MCF 10A (cell line): ENCODE results near the gene DCAF5. TPM values are rescaled to one million over a fixed set of nuclear protein-coding genes. Genes with fewer than 3 reads are reported as not detected.
A peak's percentile ranks its signal among the peaks of the same experiment; 100 is the strongest.

Source experiments
- BruUV-seq: library from RNA; stranded (reverse); fragments of 400-500 nt; replicated peaks from 2 replicates; lab custom pipeline; 2021; lab: Mats Ljungman, UMichigan
- CTCF ChIA-PET: fragments of 300-600 bp; sonication (Branson Sonifier 250); formaldehyde crosslinking; extraction: SDS; loops from one replicate; lab custom pipeline; 2021; ENCODE audit warnings: antibody characterized with exemption, inconsistent platforms; lab: Yijun Ruan, JAX
- POLR2A ChIA-PET: fragments of 300-600, 350-650 bp; sonication (Branson Sonifier 250); formaldehyde crosslinking; extraction: SDS; loops from one replicate; lab custom pipeline; 2020; ENCODE audit warnings: antibody characterized with exemption, inconsistent platforms; lab: Yijun Ruan, JAX
- DNase-seq: peaks from one replicate; pipeline ENCODE4 v3.0.0-alpha.2; 2018; ENCODE audit not compliant: unreplicated experiment
- H3K27ac Mint-ChIP-seq: one replicate; pipeline ENCODE4 v1.8.0; 2022; ENCODE audit warnings: mild to moderate bottlenecking, low read depth, mixed read lengths; ENCODE audit not compliant: unreplicated experiment
- H3K27me3 Mint-ChIP-seq: one replicate; pipeline ENCODE4 v1.8.0; 2022; ENCODE audit warnings: mixed read lengths; ENCODE audit not compliant: insufficient read depth, unreplicated experiment
- H3K36me3 Mint-ChIP-seq: one replicate; pipeline ENCODE4 v1.8.0; 2022; ENCODE audit warnings: mild to moderate bottlenecking, moderate library complexity, mixed read lengths; ENCODE audit not compliant: insufficient read depth, unreplicated experiment
- H3K4me1 Mint-ChIP-seq: one replicate; pipeline ENCODE4 v1.8.0; 2022; ENCODE audit warnings: mixed read lengths; ENCODE audit not compliant: insufficient read depth, unreplicated experiment
- H3K4me3 Mint-ChIP-seq: one replicate; pipeline ENCODE4 v1.8.0; 2022; ENCODE audit warnings: mild to moderate bottlenecking, moderate library complexity, mixed read lengths; ENCODE audit not compliant: unreplicated experiment
- H3K9me3 Mint-ChIP-seq: one replicate; pipeline ENCODE4 v1.8.0; 2022; ENCODE audit warnings: mixed read lengths; ENCODE audit not compliant: unreplicated experiment
- intact Hi-C: fragments of 100-400 bp; cut with micrococcal nuclease; formaldehyde crosslinking; loops from 2 replicates; pipeline ENCODE4 v1.14.1; 2022
- total RNA-seq: library from RNA; stranded (reverse); gene quantifications from 2 replicates; pipeline ENCODE4 v1.2.3, GENCODE V29; 2022
- TF ChIP-seq, protein P1 (sequence below): fragments of 200-600 bp; IDR thresholded peaks from one replicate; pipeline ENCODE4 v1.8.0; 2022; ENCODE audit warnings: antibody characterized with exemption, mild to moderate bottlenecking; ENCODE audit not compliant: unreplicated experiment

Gene DCAF5
- total RNA-seq, 1 experiment from 2014 or later: 37.7 TPM

DNA sequence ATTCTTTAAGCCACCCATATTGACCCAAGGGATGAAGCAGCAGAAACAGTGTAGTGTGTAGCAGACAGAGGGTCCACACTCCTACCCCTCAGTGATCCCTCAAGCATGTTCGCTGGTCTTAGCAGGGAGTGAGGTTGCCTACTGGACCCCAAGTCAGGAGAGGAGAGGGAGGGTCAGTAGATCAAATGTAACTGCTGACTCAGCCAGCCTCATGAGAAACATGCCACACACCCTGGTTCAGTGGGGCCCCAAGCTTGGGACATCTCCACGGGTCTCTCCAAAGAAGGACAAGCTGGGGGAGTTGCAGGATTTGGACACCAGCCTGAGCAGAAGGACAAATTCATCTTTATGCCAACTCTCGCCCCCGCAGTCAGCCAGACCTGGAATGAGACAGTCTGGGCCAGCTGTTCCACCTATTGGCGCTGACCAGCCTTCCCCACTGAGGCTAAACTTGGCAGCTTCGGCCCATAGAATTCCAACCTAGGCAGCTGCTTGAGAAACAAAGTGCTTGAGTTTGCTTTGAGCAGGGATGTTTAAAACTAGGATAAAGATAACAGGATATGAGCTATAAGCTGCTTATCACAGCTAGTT is 107.9 kb downstream of the DCAF5 start:
- Mint-ChIP-seq H3K36me3 (peaks cover 13% of the 10 kb centered on the region), H3K4me1 (peaks cover 37% of the 10 kb centered on the region), H3K27ac (no peak overlapping the region), H3K27me3 (no peaks in the 10 kb centered on the region), H3K9me3 (no peaks in the 10 kb centered on the region), H3K4me3 (no peak overlapping the region)
- TF ChIP-seq, protein P1, sequence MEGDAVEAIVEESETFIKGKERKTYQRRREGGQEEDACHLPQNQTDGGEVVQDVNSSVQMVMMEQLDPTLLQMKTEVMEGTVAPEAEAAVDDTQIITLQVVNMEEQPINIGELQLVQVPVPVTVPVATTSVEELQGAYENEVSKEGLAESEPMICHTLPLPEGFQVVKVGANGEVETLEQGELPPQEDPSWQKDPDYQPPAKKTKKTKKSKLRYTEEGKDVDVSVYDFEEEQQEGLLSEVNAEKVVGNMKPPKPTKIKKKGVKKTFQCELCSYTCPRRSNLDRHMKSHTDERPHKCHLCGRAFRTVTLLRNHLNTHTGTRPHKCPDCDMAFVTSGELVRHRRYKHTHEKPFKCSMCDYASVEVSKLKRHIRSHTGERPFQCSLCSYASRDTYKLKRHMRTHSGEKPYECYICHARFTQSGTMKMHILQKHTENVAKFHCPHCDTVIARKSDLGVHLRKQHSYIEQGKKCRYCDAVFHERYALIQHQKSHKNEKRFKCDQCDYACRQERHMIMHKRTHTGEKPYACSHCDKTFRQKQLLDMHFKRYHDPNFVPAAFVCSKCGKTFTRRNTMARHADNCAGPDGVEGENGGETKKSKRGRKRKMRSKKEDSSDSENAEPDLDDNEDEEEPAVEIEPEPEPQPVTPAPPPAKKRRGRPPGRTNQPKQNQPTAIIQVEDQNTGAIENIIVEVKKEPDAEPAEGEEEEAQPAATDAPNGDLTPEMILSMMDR: no peak
- intact Hi-C loops: no loop called here
- ChIA-PET POLR2A (interaction anchor here (0.6 to 1.5 kb wide), 5 partner anchors 12 to 198 kb away, joined by 3 read pairs; no protein-coding TSS in a partner anchor), CTCF (interaction anchor here (0.7 kb wide), 1 partner anchor 130 kb away, joined by 3 read pairs; no protein-coding TSS in a partner anchor)
- DNase-seq: peak; percentile 77
- BruUV-seq: no TSS peak

DNA sequence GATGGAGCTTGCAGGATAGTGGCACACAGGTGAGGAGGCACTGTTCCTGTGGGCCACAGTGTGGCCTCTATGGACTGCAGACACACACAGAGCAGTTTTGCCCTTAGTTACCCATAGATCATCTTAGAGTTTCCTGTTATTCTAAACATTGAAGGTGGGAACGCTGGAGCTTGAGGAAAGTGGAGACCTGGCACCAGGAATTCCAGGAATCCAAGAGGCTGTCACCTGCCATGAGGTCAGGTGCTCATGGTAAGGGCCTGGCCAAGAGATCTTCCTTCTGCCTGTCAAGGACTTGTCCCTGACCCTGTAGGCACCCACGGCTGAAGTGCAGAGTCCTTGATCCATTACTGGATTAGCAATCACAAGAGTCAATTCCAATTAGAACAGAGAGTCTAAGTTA is 108.6 kb downstream of the DCAF5 start:
- POLR2A ChIA-PET: interaction anchor here (0.6 to 1.3 kb wide), 3 partner anchors 13 to 186 kb away, joined by 3 read pairs; no protein-coding TSS in a partner anchor
- BruUV-seq: no TSS peak
- TF ChIP-seq, protein P1: no peak
- intact Hi-C loops: no loop called here
- peaks cover 11% of the 10 kb centered on the region for H3K36me3 Mint-ChIP-seq
- H3K4me1 Mint-ChIP-seq: peaks cover 33% of the 10 kb centered on the region
- H3K27me3 Mint-ChIP-seq: no peaks in the 10 kb centered on the region
- no peak overlapping the region for H3K4me3 Mint-ChIP-seq
- CTCF ChIA-PET: interaction anchor here (1.6 kb wide), 1 partner anchor 133 kb away, joined by 8 read pairs; no protein-coding TSS in a partner anchor
- H3K27ac Mint-ChIP-seq: no peak overlapping the region
- H3K9me3 Mint-ChIP-seq: no peaks in the 10 kb centered on the region
- DNase-seq: no peak

DNA sequence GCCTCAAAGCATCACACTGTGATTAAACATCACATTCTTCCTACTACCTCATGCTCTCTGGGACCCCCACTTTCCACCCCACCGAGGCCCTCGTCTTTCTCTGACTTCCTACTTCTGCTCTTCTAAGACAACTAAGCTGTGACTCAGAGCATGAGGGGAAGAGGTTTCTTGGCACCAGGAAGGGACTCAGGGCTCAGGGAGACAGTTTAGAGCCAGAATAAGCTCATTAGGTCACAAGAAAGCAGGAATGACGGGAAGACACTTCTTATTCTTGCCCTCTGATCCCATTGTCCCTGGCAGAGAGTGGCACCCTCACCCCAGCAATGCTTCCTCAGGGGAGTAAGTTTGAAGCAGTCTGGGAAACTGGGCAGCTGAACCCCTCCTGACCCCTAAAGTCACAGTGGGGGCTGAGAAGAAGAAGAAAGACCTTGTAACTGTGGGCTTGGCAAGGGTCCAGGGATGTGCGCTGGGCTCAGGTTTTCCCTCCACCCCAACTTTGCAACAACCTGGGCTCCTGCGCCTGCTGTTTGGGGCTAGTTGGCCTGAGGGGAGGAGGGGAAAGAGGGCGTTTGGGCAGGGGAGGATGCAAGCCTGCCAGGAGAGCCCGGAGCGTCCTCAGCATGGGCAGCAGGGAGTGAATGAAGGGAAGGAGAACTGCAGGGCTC is 109.2 kb downstream of the DCAF5 start:
- TF ChIP-seq, protein P1: no peak
- ChIA-PET POLR2A (interaction anchor here (0.6 to 1.0 kb wide), 2 partner anchors 104 to 186 kb away, joined by 3 read pairs; no protein-coding TSS in a partner anchor), CTCF (interaction anchor here (1.6 kb wide), 1 partner anchor 132 kb away, joined by 8 read pairs; no protein-coding TSS in a partner anchor)
- Mint-ChIP-seq H3K36me3 (peaks cover 6% of the 10 kb centered on the region), H3K9me3 (no peaks in the 10 kb centered on the region), H3K4me1 (peaks cover 38% of the 10 kb centered on the region), H3K27ac (no peak overlapping the region), H3K4me3 (no peak overlapping the region), H3K27me3 (no peaks in the 10 kb centered on the region)
- BruUV-seq: no TSS peak
- DNase-seq: peak; percentile 68
- intact Hi-C loops: no loop called here
